Cardiac muscle cell (in vitro differentiated cells and primary cell): ENCODE measurements around the gene BHMT. TPM values are rescaled to one million over a fixed set of nuclear protein-coding genes. Genes with fewer than 3 reads are reported as not detected.
"Not testable (repeated sequence)": the region's sequence is repeated elsewhere in the genome, so short reads cannot be mapped to it uniquely, and the experiment has no call there.

ENCODE experiments used
- DNase-seq, 2 donors: peaks; one replicate each; pipeline versions ENCODE4 v3.0.0 to v3.0.0-alpha.2; 2010 to 2017; ENCODE audit warnings: low read depth in 1 of 2, low spot score in 1 of 2
- H3K27ac ChIP-seq: fragments of 200-600 bp; sonication (generic); 2 replicates; pipeline ENCODE4 v1.5.1; 2016
- H3K27me3 ChIP-seq: fragments of 200-600 bp; sonication (generic); 2 replicates; pipeline ENCODE4 v1.6.0; 2016; ENCODE audit warnings: control low read depth
- H3K36me3 ChIP-seq: fragments of 200-600 bp; sonication (generic); 2 replicates; pipeline ENCODE4 v1.5.1; 2016; ENCODE audit warnings: control low read depth
- H3K4me1 ChIP-seq: fragments of 200-600 bp; sonication (generic); 2 replicates; pipeline ENCODE4 v1.8.1; 2017; ENCODE audit warnings: low read depth, mild to moderate bottlenecking, mixed run types
- H3K4me3 ChIP-seq: fragments of 200-600 bp; sonication (generic); 2 replicates; pipeline ENCODE4 v1.5.1; 2016; ENCODE audit warnings: mild to moderate bottlenecking
- H3K9me3 ChIP-seq: fragments of 200-600 bp; sonication (generic); 2 replicates; pipeline ENCODE4 v1.5.1; 2017; ENCODE audit warnings: low read depth, mild to moderate bottlenecking, control low read depth
- polyA plus RNA-seq: library from polyadenylated mRNA; unstranded; fragments of >200 nt; fragmentation: Nextera tagmentation; extraction: Ambion mirVana; gene quantifications from 2 replicates; pipeline ENCODE4 v1.2.1, GENCODE V29; 2016
- total RNA-seq: library from RNA; depleted of rRNA; stranded (reverse); fragments of >200 nt; gene quantifications from 2 replicates; pipeline ENCODE4 v1.2.3, GENCODE V29; 2016
- TF ChIP-seq, protein P1 (sequence below): IDR thresholded peaks from 2 replicates; pipeline ENCODE4 v1.5.1; 2012; ENCODE audit warnings: low read depth, mild to moderate bottlenecking, low read length

The BHMT gene
- total and polyA plus RNA-seq, 2 experiments from 2014 or later, result 0.42 TPM; not detected in 1

DNA sequence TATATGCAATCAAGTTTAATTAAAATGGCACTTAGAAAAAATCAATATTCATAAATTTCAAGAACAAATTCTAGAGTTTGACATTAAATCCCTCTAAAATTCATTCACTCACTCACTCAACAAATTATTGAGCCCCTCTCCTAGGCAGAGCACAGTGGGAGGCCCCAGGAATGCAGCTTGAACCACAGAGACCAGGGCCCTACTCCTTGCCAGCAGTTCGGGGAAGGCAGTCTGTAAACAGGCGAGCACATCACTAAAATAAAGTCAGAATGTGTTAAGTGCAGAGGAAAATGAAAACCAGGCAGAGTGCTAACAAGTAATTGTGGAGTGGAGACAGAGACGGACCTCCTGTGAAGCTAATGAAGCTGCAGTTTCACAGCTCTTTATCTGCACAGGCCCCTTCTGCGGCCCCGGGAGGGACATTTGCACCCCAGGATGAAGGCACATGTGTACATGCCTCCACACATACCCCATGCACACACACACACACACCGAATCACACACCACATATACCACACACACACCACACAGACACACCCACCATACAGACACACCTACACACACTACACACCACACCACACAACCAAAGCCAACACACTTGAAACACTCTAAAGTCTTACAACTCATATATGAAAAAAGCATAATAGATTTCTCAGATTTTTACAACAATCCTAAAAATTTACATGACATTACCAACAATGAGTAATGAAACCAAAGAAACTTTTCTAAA is 40.5 kb downstream of the BHMT start:
- no peak overlapping the region for H3K4me3 ChIP-seq
- no peaks in the 10 kb centered on the region for H3K9me3 ChIP-seq
- H3K36me3 ChIP-seq, result no peaks in the 10 kb centered on the region
- H3K4me1 ChIP-seq, result peaks cover 4% of the 10 kb centered on the region
- DNase-seq, result peak in 1 of 2 donors; percentile 25
- H3K27me3 ChIP-seq, result no peaks in the 10 kb centered on the region
- no peak overlapping the region for H3K27ac ChIP-seq
- TF ChIP-seq, protein P1, sequence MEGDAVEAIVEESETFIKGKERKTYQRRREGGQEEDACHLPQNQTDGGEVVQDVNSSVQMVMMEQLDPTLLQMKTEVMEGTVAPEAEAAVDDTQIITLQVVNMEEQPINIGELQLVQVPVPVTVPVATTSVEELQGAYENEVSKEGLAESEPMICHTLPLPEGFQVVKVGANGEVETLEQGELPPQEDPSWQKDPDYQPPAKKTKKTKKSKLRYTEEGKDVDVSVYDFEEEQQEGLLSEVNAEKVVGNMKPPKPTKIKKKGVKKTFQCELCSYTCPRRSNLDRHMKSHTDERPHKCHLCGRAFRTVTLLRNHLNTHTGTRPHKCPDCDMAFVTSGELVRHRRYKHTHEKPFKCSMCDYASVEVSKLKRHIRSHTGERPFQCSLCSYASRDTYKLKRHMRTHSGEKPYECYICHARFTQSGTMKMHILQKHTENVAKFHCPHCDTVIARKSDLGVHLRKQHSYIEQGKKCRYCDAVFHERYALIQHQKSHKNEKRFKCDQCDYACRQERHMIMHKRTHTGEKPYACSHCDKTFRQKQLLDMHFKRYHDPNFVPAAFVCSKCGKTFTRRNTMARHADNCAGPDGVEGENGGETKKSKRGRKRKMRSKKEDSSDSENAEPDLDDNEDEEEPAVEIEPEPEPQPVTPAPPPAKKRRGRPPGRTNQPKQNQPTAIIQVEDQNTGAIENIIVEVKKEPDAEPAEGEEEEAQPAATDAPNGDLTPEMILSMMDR, result no peak

- H3K27ac ChIP-seq, result no peak overlapping the region
- H3K36me3 ChIP-seq, result no peaks in the 10 kb centered on the region
- no peaks in the 10 kb centered on the region for H3K9me3 ChIP-seq
- peaks cover 4% of the 10 kb centered on the region for H3K4me1 ChIP-seq
- H3K4me3 ChIP-seq, result no peak overlapping the region
- no peaks in the 10 kb centered on the region for H3K27me3 ChIP-seq
- no peak for DNase-seq
- TF ChIP-seq, protein P1, result no peak
Measured at GRCh38 chr5:79157305-79157704, 45.7 kb downstream of the BHMT start.

GRCh38 chr5:79161647-79162046 is 50.0 kb downstream of the BHMT start:
- not testable (repeated sequence) for H3K9me3 ChIP-seq, DNase-seq, H3K27ac ChIP-seq, H3K27me3 ChIP-seq, H3K36me3 ChIP-seq, H3K4me1 ChIP-seq, H3K4me3 ChIP-seq

- no peaks in the 10 kb centered on the region for H3K36me3 ChIP-seq
Measured at GRCh38 chr5:79168031-79168430, 56.4 kb downstream of the BHMT start.

DNA sequence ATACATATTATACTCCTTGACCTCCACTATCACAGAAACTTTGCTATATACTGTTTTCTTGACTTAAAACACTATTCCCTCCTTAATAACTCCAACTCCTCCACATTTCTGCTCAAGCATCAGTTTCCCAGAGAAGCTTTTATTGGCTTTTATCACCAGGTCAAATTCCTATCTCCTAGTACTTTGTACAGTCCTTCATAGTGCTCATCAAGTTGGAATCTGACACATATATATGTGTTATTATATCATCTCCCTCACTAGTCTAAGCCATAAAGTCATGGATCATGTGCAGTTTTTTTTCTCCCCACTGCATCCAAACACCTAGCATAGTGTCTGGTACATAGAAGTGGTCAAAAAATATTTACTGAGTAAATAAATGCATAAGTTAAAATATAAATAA is 59.1 kb downstream of the BHMT start:
- H3K27me3 ChIP-seq, result no peaks in the 10 kb centered on the region
- no peaks in the 10 kb centered on the region for H3K4me1 ChIP-seq
- no peaks in the 10 kb centered on the region for H3K36me3 ChIP-seq
- H3K4me3 ChIP-seq, result no peak overlapping the region
- H3K9me3 ChIP-seq, result no peaks in the 10 kb centered on the region
- TF ChIP-seq, protein P1, result no peak
- no peak for DNase-seq
- no peak overlapping the region for H3K27ac ChIP-seq

More at GRCh38 chr5:79168031-79168430, 56.4 kb downstream of the BHMT start:
- Histone ChIP-seq H3K4me3 (no peak overlapping the region), H3K4me1 (no peaks in the 10 kb centered on the region), H3K9me3 (no peaks in the 10 kb centered on the region), H3K27ac (no peak overlapping the region), H3K27me3 (no peaks in the 10 kb centered on the region)
- TF ChIP-seq, protein P1, result no peak
- no peak for DNase-seq

DNA sequence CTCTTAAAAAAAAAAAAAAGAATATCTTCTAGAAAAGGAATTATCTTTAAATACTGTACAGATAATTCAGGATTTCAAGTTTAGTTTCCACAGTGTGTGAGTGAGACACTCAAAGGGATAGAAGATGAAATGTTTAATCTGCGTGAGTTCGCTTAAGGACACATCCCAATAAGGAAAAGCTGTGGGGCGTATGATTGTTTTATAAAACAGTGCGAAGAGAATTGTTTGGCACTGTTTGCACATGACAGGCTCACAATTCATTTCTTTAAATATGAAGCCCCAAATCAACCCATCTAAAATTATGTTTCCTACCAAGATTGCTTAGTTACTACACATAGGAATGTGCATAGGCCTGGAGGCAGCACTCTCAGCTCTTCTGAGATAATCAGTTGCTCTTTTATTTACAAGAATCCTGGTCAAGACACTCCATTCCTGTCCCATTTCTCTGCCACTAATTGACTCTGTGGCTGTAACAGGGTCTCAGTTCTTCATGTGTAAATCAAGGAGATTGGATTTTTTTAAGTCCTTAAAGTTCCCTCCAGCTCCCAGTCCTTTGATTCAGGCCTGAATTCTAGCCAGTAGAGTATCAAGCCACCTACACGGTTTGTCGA is 60.1 kb downstream of the BHMT start:
- peak overlapping the region; percentile 46 for H3K27ac ChIP-seq
- H3K4me3 ChIP-seq, result no peak overlapping the region
- no peak for DNase-seq
- no peaks in the 10 kb centered on the region for H3K36me3 ChIP-seq
- H3K4me1 ChIP-seq, result no peaks in the 10 kb centered on the region
- no peaks in the 10 kb centered on the region for H3K27me3 ChIP-seq
- TF ChIP-seq, protein P1, result no peak
- H3K9me3 ChIP-seq, result no peaks in the 10 kb centered on the region
